COLO829 (cell line): ENCODE data around the gene ACE.

ENCODE experiments used
- DNase-seq: peaks from one replicate; pipeline ENCODE4 v3.0.0; 2012; ENCODE audit warnings: low spot score

The ACE gene

DNA sequence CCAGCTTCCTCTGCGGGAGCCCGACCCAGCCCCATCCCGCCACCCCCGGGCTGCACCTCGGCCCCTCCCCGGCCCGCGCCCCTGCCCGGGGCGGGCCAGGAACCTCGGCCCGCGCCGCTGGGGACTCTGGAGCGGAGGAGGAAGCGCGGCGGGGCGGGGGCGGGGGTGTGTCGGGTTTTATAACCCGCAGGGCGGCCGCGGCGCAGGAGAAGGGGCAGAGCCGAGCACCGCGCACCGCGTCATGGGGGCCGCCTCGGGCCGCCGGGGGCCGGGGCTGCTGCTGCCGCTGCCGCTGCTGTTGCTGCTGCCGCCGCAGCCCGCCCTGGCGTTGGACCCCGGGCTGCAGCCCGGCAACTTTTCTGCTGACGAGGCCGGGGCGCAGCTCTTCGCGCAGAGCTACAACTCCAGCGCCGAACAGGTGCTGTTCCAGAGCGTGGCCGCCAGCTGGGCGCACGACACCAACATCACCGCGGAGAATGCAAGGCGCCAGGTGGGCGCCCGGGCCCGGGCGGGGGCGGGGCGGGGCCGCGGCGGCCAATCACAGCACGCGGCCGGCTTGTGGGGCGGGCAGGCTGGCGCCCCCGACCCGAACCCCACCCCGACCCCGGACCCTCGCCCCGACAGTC lies at the start of gene ACE:
Gene ACE (plus strand): TSS at position 208 of the 626 bp plus-strand sequence. CDS start 34 bp downstream, at position 242.
- DNase-seq, result no peak

- no peak for DNase-seq
Measured at GRCh38 chr17:63429766-63430165, 47.1 kb upstream of the ACE start.

GRCh38 chr17:63430223-63430622 lies 46.6 kb upstream of the ACE start:
- no peak for DNase-seq

- no peak for DNase-seq
Measured at GRCh38 chr17:63431618-63431938, 45.3 kb upstream of the ACE start.

DNA sequence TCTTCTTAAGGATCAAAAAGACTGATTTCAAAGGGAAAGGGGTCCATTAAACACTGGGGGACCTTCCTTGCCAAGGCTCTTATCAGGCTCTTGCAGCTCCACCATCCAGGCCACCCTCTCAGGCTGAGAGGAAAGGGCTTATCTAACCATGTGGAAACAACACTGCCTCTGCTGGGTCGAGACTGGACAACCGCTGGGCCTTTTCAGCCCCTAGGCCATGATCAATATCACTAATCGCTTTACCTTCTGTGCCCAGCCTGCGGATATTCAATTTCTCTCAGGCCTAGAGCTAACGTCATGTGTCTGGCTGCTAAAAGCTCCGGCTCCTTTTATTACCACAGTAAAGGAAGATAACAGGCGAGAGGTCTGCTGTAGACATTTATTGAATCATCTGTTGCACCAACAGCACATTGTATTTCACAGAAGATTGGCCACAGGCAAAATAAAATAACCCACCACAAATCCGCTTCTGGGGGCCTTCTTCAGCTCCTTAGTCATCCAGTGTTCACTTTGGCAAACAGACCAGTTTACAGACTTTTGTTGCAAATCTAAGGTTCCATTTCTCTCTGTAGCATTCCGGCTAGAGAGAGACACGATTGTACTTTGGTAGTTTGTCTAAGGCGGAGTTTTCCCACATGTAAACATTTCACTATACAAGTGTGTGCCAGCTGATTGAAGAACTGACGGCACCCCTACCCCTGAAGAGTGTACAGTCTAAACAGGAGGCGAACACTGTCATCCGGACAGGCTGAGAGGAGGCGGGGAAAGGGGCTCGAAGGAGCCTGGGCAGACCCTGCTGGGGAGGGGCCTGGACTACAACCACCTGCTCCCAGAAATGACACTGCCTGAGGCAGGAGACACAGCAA lies 44.7 kb upstream of the ACE start:
- DNase-seq, result no peak

DNA sequence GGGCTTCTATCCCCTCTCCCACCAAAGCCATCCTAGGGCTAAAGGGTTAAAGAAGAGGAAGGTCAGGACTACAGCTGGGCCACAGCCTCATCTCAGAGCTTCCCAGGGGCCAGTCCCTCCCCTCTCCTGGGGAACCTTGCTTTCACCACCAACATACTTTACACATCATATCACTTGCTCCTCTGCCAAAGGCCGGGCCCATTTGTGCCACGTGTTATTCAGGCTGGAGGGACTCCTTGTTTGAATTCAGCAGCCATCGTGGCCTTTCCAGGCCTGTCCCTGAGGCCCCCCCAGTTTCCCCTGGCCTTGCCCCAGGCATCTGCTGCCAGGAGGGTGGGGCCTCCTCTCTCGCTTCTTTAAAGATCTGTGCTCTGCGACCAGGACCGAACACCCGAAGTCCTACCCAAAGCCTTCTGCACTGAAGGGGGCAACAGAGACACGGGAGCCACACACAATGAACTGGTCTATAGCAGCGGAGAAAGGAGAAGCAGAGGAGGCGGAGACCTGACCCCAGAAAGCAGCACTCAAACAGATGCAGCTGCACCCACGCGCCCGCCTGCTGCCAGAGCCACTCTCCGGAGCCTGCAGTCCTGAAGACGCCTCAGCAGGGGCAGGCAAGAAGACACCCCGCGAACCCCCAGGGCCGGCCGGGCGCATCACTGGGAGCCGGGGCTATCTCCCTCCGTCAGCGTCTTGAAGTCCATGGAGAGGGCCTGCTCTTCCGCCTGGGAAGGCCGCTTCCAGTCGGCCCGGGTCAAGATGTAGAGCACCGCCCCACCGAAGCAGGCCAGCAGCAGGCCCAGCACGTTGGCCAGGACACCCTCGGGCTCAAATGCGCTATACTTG lies 42.9 kb upstream of the ACE start:
- DNase-seq, result no peak

GRCh38 chr17:63434951-63435571 lies 41.8 kb upstream of the ACE start:
- DNase-seq, result no peak

DNA sequence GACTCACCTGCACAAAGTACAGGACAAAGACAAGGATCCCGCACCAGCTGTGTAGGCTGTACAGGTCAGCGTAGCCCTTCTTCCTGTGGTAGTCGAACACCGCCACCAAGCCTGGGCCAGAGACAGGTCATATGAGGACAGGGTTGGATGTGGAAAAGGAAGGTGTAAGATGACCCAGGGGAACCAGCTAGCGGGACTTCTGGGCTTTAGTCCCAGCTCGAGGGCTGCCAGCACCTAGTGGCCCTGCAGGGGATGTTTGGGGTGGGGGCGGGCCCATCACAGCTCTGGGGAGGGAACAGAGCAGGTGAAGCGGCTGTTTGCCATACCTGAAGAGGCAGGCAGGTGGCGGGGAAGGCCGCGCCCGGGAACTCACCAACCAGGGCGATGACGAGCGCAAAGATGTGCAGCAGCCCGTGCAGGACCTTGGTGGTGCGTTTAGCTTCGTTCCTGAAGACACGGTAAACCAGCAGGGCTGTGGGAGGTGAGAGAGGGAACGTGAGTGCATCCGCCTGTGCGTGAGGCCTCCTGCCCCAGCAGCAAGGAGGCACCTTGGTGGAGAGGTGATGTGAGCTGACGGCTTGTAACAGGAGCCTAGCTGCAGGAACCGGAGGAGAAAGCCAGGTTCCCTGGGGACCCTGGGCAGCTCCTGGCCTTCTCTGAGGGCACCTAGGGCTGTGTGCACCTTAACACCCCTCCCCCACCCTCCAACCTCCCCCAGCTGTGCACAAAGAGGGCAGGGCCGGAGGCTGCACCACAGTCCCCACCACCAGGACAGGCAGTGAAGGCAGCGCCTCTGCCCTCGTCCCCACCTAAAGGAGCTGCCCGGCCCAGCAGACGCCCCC lies 41.0 kb upstream of the ACE start:
- DNase-seq, result no peak

DNA sequence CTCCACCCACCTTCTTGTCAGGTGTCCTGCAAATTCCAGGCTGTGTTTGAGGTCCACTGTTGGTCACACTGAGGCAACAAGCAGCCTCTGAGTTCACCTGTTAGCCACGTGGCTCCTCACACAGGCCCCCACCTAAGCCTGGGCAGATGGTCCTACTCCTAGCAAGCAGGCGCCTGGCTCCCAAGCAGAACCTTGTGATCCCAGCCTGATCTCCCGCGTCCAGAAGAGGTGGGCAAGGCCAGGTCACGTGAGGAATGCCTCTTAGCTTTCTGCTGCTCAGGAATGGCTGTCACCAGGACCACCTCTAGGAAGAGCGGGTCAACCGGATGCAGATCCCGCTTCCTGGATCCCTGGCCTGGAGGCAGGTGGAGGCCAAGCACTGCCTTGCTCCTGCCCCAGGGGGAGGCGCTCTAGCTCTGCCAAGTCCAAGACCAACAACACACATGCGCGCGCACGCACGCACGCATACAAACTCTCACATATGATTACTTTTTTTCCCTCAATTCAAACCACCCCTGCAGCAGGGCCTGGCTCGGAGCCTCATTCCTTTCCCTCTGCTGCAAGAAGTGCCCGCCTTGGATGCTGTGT lies 40.2 kb upstream of the ACE start:
- no peak for DNase-seq

DNA sequence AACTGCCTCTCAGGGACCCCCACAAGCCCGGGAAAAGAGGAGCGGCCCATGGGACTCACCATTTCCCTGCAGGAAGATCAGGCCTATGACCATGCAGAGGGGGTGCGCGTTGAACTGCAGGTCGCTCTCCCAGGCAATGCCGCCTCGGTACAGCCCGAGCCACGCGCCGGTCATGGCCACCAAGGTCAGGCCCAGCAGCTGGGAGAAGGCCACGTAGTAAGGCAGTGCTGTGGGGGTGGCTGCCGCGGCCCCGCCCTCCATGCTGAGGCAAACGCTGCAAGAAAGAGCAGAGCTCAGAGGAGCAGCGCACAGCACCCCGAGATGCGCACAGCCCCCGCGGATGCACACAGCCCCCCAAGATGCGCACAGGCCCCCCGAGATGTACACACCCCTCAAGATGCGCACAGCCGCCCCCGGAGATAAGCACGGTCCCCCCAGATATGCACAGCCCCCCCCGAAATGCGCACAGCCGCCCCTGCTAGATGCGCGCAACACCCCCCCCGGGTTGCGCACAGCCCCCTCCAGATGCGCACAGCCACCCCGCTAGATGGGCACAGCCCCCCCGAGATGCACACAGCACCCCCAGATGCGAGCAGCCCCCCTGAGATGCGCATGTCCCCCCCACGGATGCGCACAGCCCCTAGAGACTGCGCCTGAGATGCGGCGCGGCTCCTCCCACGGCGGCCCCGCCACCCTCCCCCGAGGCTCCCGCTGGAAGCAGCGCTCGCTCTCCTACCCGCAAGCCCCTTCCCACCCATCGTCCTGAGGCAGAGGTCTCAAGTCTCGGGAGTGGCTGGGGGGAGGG lies 39.4 kb upstream of the ACE start:
- no peak for DNase-seq

DNA sequence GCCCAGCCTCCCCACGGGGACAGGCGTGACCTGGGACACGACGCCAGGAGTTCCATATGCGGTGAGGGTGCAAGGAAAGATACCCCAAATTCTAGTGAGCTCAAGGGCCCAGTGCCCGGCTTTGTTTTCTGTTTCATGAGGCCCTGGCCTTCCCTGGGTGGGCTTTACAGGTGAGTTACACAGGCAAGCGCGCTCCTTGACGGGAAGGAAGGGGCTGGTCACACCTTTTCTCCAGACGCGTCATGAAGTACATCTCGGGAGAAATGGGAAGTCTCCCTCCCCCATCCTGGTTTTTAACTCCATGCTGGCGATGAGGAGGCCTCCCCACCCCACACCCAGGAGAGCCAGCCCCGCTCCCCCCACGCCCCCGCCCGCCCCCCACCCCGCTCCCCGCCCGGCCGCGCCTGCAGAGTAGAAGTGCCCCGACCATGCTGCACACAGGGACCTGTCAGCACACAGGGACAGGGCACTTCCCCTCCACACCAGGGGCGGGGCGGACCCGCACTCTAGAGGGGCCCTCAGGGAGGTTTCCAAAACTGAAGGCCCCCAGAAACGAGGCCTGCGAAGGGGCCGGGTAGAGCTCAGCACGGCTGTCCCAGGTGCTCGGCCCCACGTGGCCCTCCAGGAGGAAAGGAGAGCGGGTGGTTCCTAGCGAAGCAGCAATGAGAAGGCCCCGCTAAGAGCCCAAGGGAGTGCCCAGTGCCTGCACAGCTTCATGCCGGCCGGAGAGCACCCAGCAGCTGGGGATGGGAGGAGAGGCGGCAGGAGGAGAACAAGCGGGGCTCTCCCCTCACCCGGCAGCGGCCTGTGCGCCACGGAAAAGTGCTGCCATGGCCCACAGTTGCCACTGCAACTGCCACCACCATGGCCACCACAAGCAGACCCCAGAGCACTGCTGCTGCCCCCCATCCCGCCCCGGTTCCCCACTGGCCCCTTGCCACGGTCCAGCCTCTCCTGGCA lies 38.5 kb upstream of the ACE start:
- DNase-seq, result no peak

GRCh38 chr17:63439687-63440086 lies 37.2 kb upstream of the ACE start:
- peak; percentile 32 for DNase-seq

DNA sequence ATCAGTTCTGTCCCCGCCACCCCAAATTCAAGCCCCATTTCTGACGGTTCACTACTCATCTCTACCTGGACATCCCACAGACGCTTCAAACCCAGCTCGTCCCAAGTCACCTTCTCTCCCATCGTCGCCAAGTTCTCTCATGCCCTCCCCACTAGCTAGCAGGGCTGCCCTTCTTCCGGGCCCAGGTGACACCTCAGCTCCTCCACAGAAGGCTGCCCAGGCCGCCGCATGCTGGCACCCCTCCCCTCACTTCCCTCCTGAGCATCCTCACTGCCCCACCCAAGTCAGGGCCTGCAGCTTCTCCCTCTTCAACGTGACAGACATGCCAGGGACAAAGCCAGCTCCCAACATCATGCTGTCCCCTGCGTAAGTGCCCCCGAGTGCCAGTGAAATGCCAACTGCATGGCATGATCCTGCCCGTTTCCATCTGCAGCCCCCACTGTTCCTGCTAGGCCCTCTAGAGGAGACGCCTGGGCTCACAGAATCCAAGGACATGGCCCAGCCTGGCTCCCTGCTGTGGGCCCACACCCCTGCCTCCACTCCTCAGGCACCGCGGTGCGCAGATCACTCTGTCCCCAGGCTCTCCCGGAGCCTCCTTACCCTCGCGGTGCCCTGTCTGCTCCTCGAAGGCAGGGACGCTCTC lies 36.6 kb upstream of the ACE start:
- DNase-seq, result no peak

- DNase-seq, result no peak
Measured at GRCh38 chr17:63440770-63441335, 36.0 kb upstream of the ACE start.

DNA sequence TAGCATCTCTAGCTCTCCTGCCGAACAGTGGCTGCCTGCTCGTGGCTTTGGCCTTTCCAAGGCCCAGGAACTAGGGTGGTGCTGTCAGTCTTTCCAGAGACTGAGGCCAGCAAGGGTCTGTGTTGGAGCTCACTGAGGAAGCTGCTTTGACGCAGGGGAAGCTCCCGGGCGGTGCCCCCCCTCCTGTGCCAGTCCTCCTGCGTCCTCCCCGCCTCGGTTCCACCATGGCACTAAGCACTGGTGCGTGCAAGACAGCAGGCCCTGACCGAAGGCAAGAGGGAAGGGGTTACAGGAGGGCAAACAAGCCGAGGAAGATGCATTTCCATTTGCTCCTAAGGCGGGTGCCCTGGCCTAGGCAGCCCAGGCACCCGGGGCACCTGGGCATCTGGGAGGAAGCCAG lies 35.2 kb upstream of the ACE start:
- DNase-seq, result no peak

- no peak for DNase-seq
Measured at GRCh38 chr17:63442074-63442473, 34.8 kb upstream of the ACE start.

DNA sequence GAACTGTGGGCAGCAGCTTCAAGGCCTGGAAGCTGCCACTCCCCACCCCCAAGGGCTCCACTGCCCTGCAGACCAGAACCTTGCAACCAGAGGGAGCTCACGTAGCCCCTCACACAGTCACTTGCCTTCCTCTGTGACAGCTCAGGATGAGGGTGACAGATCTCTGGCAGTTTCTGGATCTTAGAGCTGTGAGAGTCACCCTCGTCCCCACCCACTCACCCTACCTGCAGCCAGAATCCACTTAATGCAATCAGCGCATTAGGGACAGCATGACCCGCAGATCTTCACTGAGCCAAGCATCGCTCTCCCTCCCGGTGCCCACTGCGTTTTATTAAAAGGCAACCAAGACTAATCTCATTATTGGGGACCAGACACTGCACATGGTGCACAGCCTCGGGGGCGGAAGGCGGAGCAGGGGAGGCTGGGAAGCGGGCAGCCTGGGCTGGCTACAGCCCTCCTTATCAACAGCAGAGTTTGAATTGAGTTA lies 34.3 kb upstream of the ACE start:
- no peak for DNase-seq

GRCh38 chr17:63443053-63443452 lies 33.8 kb upstream of the ACE start:
- no peak for DNase-seq
